Measurements from ENCODE around the gene KSR1.
"Not testable (repeated sequence)": the region's sequence is repeated elsewhere in the genome, so short reads cannot be mapped to it uniquely, and the experiment has no call there.

KSR1 gene

GRCh38 chr17:27633312-27634025 is 177.2 kb downstream of the KSR1 start:
- Mint-ChIP-seq H3K4me3 (no peak overlapping the region), H3K9me3 (no peaks in the 10 kb centered on the region), H3K27me3 (ENCODE audit: low read depth) (no peaks in the 10 kb centered on the region), H3K27ac (no peak overlapping the region), H3K36me3 (ENCODE audit: low read depth) (peaks cover 30% of the 10 kb centered on the region), H3K4me1 (ENCODE audit: low read depth) (peaks cover 42% of the 10 kb centered on the region)

GRCh38 chr17:27634026-27634335 is 177.7 kb downstream of the KSR1 start:
- H3K4me3 Mint-ChIP-seq = no peak overlapping the region
- peaks cover 30% of the 10 kb centered on the region for H3K36me3 Mint-ChIP-seq (ENCODE audit: low read depth)
- no peaks in the 10 kb centered on the region for H3K9me3 Mint-ChIP-seq
- H3K27ac Mint-ChIP-seq = no peak overlapping the region
- peaks cover 42% of the 10 kb centered on the region for H3K4me1 Mint-ChIP-seq (ENCODE audit: low read depth)
- no peaks in the 10 kb centered on the region for H3K27me3 Mint-ChIP-seq (ENCODE audit: low read depth)

GRCh38 chr17:27634776-27635175 is 178.5 kb downstream of the KSR1 start:
- Mint-ChIP-seq H3K4me1 (ENCODE audit: low read depth) (peaks cover 37% of the 10 kb centered on the region), H3K27me3 (ENCODE audit: low read depth) (no peaks in the 10 kb centered on the region), H3K27ac (peak overlapping the region; percentile 27), H3K4me3 (no peak overlapping the region), H3K36me3 (ENCODE audit: low read depth) (peaks cover 26% of the 10 kb centered on the region), H3K9me3 (no peaks in the 10 kb centered on the region)

DNA sequence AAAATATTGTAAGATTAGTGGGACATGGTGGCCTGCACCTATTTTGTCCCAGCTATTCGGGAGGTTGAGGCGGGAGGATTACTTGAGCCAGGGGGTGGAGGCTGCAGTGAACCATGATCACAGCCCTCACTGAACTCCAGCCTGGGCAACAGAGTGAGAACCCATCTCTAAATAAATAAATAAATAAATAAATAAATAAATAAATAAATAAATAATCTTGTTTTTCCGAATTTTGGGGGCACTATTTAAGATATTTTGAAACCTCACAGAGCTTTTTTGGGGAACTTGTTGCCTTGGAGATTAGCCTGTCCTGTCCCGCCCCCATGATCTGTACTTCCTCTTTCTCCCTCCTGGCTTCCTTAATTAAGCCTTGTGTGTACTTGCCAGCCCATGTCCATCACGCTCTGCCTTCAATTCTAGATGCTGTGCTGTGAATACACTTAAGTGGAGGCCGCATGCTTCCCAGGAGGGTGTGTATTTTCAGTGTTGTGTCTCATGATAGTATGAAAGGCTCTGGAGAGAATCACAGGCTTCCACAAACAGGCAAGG is 179.1 kb downstream of the KSR1 start:
- Mint-ChIP-seq H3K4me1 (ENCODE audit: low read depth) (peaks cover 31% of the 10 kb centered on the region), H3K27me3 (ENCODE audit: low read depth) (no peaks in the 10 kb centered on the region), H3K4me3 (no peak overlapping the region), H3K27ac (peak overlapping the region; percentile 70), H3K9me3 (no peaks in the 10 kb centered on the region), H3K36me3 (ENCODE audit: low read depth) (peaks cover 25% of the 10 kb centered on the region)

GRCh38 chr17:27636005-27636520 is 179.8 kb downstream of the KSR1 start:
- not testable (repeated sequence) for H3K4me3 Mint-ChIP-seq; H3K9me3 Mint-ChIP-seq; H3K27ac Mint-ChIP-seq; H3K27me3 Mint-ChIP-seq (ENCODE audit: low read depth)
- H3K4me1 Mint-ChIP-seq (ENCODE audit: low read depth) = peaks cover 26% of the 10 kb centered on the region
- H3K36me3 Mint-ChIP-seq (ENCODE audit: low read depth) = peaks cover 26% of the 10 kb centered on the region

GRCh38 chr17:27637818-27638217 is 181.6 kb downstream of the KSR1 start:
- Mint-ChIP-seq H3K4me1 (ENCODE audit: low read depth) (peaks cover 19% of the 10 kb centered on the region), H3K36me3 (ENCODE audit: low read depth) (peaks cover 28% of the 10 kb centered on the region)
- H3K4me3 Mint-ChIP-seq = not testable (repeated sequence)

GRCh38 chr17:27638415-27638914 is 182.2 kb downstream of the KSR1 start:
- not testable (repeated sequence) for H3K27ac Mint-ChIP-seq; H3K27me3 Mint-ChIP-seq (ENCODE audit: low read depth); H3K4me3 Mint-ChIP-seq; H3K9me3 Mint-ChIP-seq
- Mint-ChIP-seq H3K36me3 (ENCODE audit: low read depth) (peaks cover 30% of the 10 kb centered on the region), H3K4me1 (ENCODE audit: low read depth) (peaks cover 15% of the 10 kb centered on the region)

More at GRCh38 chr17:27637818-27638217, 181.6 kb downstream of the KSR1 start:
- not testable (repeated sequence) for H3K27me3 Mint-ChIP-seq (ENCODE audit: low read depth); H3K9me3 Mint-ChIP-seq; H3K27ac Mint-ChIP-seq

DNA sequence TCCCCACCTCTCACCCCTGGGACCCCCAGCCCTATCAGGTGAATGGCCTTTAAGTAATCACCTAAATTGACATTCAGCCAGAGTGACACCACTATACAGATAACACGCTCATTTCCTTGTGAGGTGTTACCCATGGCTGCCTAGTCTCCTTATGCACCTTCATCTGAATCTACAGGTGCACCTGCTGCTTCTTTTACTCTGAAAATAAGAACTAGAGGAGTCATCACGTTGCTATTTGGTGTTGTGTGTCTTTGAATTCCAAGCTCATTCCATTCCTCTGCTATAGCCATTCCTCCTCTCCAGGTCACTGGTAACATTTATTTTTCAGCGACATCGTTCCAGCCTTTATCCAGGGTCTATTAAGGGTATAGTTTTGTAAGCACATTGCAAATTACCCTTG is 184.5 kb downstream of the KSR1 start:
- Mint-ChIP-seq H3K36me3 (ENCODE audit: low read depth) (peaks cover 28% of the 10 kb centered on the region), H3K27me3 (ENCODE audit: low read depth) (no peaks in the 10 kb centered on the region), H3K4me1 (ENCODE audit: low read depth) (peaks cover 1% of the 10 kb centered on the region), H3K27ac (no peak overlapping the region), H3K4me3 (no peak overlapping the region), H3K9me3 (no peaks in the 10 kb centered on the region)

DNA sequence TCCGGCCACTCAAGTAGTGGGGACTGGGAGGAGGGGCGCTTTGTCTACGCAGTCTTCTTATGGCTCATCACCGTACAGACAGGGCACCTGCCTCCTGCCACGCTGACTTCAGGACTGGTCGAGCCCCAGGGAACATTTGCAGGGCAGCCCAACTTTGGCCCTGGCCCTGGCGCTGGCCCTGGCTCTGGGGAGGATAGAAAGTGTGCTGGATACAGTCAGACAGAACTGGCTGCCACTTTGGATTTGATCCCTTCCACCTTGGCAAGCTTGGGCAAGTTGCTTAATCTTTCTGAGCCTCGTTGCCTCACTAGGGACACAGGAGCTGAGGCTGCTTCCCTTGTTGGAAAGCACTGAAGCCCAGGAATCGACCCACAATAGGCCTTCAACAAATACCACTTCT is 188.3 kb downstream of the KSR1 start:
- peaks cover 37% of the 10 kb centered on the region for H3K36me3 Mint-ChIP-seq (ENCODE audit: low read depth)
- H3K27ac Mint-ChIP-seq = no peak overlapping the region
- no peaks in the 10 kb centered on the region for H3K9me3 Mint-ChIP-seq
- H3K27me3 Mint-ChIP-seq (ENCODE audit: low read depth) = no peaks in the 10 kb centered on the region
- peaks cover 2% of the 10 kb centered on the region for H3K4me1 Mint-ChIP-seq (ENCODE audit: low read depth)
- no peak overlapping the region for H3K4me3 Mint-ChIP-seq

DNA sequence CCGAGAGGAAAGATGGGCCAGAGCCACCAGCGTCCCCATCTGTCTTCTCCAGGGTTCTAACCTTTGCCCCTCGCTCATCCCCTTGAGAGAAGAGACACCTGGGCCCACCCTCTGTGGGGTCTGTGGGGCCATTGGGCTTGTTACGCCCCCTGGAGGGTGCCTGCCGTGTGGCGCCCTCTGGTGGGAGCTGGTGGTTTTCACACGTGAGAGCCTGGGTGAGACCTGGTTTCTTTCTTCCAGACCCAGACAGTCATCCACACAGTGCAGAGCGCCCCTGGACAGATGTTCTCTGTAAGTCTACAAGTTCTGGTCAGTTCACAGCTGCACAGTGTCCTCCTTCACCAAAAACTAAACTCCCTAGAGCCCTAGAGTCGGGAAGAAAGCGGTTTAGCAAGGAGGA is 189.4 kb downstream of the KSR1 start:
- H3K4me3 Mint-ChIP-seq; H3K9me3 Mint-ChIP-seq; H3K4me1 Mint-ChIP-seq (ENCODE audit: low read depth); H3K27me3 Mint-ChIP-seq (ENCODE audit: low read depth); H3K27ac Mint-ChIP-seq: not testable (repeated sequence)
- H3K36me3 Mint-ChIP-seq (ENCODE audit: low read depth) = peaks cover 31% of the 10 kb centered on the region

- Mint-ChIP-seq H3K27me3 (ENCODE audit: low read depth) (no peaks in the 10 kb centered on the region), H3K27ac (no peak overlapping the region), H3K36me3 (ENCODE audit: low read depth) (peaks cover 27% of the 10 kb centered on the region), H3K4me1 (ENCODE audit: low read depth) (peaks cover 2% of the 10 kb centered on the region), H3K4me3 (no peak overlapping the region), H3K9me3 (no peaks in the 10 kb centered on the region)
Measured at GRCh38 chr17:27646232-27646631, 190.0 kb downstream of the KSR1 start.

DNA sequence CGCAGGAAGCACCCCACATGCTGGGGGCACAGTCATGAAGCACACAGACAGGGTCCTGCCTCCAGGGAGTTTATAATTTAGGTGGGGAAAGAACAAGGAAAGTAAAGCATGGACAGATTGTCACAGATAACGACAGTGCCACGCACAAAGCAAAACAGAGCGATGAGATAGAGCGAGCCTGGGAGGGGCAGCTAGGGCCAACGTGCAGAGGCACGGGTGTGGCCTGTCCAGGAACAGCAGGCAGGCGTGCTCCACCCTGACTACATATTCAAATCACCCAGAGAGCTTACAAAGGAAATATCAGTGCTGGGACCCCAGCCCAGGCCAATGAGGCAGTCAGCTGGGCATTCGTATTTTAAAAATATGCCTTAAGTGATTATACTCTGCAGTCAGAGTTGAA is 191.5 kb downstream of the KSR1 start:
- H3K4me1 Mint-ChIP-seq (ENCODE audit: low read depth) = peaks cover 4% of the 10 kb centered on the region
- H3K4me3 Mint-ChIP-seq = no peak overlapping the region
- H3K36me3 Mint-ChIP-seq (ENCODE audit: low read depth) = peaks cover 22% of the 10 kb centered on the region
- H3K27me3 Mint-ChIP-seq (ENCODE audit: low read depth) = no peaks in the 10 kb centered on the region
- H3K27ac Mint-ChIP-seq = peak overlapping the region; percentile 19
- H3K9me3 Mint-ChIP-seq = no peaks in the 10 kb centered on the region

DNA sequence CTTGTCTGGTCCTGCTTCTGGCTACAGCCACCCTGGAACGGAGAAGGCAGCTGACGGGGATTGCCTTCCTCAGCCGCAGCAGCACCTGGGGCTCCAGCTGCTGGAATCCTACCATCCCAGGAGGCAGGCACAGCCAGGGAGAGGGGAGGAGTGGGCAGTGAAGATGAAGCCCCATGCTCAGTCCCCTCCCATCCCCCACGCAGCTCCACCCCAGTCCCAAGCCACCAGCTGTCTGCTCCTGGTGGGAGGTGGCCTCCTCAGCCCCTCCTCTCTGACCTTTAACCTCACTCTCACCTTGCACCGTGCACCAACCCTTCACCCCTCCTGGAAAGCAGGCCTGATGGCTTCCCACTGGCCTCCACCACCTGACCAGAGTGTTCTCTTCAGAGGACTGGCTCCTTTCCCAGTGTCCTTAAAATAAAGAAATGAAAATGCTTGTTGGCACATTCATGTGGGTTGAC is 192.9 kb downstream of the KSR1 start:
- not testable (repeated sequence) for H3K4me1 Mint-ChIP-seq (ENCODE audit: low read depth); H3K4me3 Mint-ChIP-seq
- H3K27ac Mint-ChIP-seq = peak overlapping the region; percentile 20

GRCh38 chr17:27649929-27650328 is 193.7 kb downstream of the KSR1 start:
- peaks cover 12% of the 10 kb centered on the region for H3K36me3 Mint-ChIP-seq (ENCODE audit: low read depth)
- no peaks in the 10 kb centered on the region for H3K9me3 Mint-ChIP-seq
- no peak overlapping the region for H3K4me3 Mint-ChIP-seq
- no peaks in the 10 kb centered on the region for H3K27me3 Mint-ChIP-seq (ENCODE audit: low read depth)
- H3K4me1 Mint-ChIP-seq (ENCODE audit: low read depth) = peaks cover 9% of the 10 kb centered on the region
- H3K27ac Mint-ChIP-seq = no peak overlapping the region

More for the DNA sequence above, 192.9 kb downstream of the KSR1 start:
- H3K27me3 Mint-ChIP-seq (ENCODE audit: low read depth); H3K9me3 Mint-ChIP-seq: not testable (repeated sequence)
- H3K36me3 Mint-ChIP-seq (ENCODE audit: low read depth) = peaks cover 14% of the 10 kb centered on the region

DNA sequence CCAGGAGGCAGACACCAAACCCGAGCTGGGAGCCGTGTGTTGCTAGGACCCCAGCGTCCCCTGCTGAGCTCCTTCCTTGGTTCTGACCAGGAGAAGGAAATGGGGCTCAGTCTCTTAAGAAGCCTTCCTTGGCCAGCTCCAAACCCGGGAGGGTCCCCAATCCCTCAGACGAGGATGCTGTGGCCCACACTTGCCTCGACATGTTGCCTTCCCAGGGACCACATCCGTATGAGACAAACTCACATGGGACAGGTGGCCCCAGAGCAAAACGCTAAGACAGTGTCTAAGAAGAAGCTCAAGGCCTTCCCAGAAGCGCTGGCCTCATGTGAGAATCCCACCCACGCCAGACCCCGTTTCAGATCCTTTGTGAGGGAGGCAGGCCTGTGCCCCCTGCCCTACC is 194.6 kb downstream of the KSR1 start:
- Mint-ChIP-seq H3K27ac (no peak overlapping the region), H3K36me3 (ENCODE audit: low read depth) (peaks cover 12% of the 10 kb centered on the region), H3K4me1 (ENCODE audit: low read depth) (peaks cover 9% of the 10 kb centered on the region), H3K4me3 (no peak overlapping the region), H3K9me3 (no peaks in the 10 kb centered on the region), H3K27me3 (ENCODE audit: low read depth) (no peaks in the 10 kb centered on the region)

Data from T-helper 1 cell treated with Interleukin-12 subunit alpha and Interleukin-12 subunit beta and Interleukin-4 antibody, amounts not matched to agents 30 μg/mL and 1 μg/mL, for 36 hours (primary cell).